ENCODE measurements around the gene PHOX2A.
"Not testable (repeated sequence)": the region's sequence is repeated elsewhere in the genome, so short reads cannot be mapped to it uniquely, and the experiment has no call there.

Gene PHOX2A

GRCh38 chr11:72216638-72217037, 27.3 kb downstream of the PHOX2A start, which contains the start of gene FOLR2:
Gene FOLR2 (plus strand): TSS chr11:72216794. CDS start chr11:72218585, 1,791 bp downstream.
- no peaks in the 10 kb centered on the region for H3K9me3 ChIP-seq (ENCODE audit: control insufficient read depth, low read length)
- H3K4me1 ChIP-seq (ENCODE audit: control insufficient read depth, insufficient read depth, low read length), result no peaks in the 10 kb centered on the region
- no peaks in the 10 kb centered on the region for H3K36me3 ChIP-seq (ENCODE audit: control insufficient read depth, insufficient read depth, low read length, severe bottlenecking)
- DNase-seq (ENCODE audit: low read depth), result no peak
- H3K9ac ChIP-seq (ENCODE audit: low read length), result no peak within 1 kb of the TSS
- H3K4me3 ChIP-seq (ENCODE audit: low read length), result no peak within 1 kb of the TSS
- H3K27me3 ChIP-seq (replicated peaks; ENCODE audit: control insufficient read depth, insufficient read depth, low read length), result peaks cover 11% of the 10 kb centered on the region

- Histone ChIP-seq H3K9me3 (ENCODE audit: control insufficient read depth, low read length) (peaks cover 14% of the 10 kb centered on the region), H3K4me3 (ENCODE audit: low read length) (no peak overlapping the region), H3K4me1 (ENCODE audit: control insufficient read depth, insufficient read depth, low read length) (no peaks in the 10 kb centered on the region), H3K9ac (ENCODE audit: low read length) (no peak overlapping the region), H3K27me3 (replicated peaks; ENCODE audit: control insufficient read depth, insufficient read depth, low read length) (no peaks in the 10 kb centered on the region), H3K36me3 (ENCODE audit: control insufficient read depth, insufficient read depth, low read length, severe bottlenecking) (no peaks in the 10 kb centered on the region)
- no peak for DNase-seq (ENCODE audit: low read depth)
These were observed 34.9 kb downstream of the PHOX2A start for GRCh38 chr11:72209101-72209500.

GRCh38 chr11:72208281-72208680, 35.7 kb downstream of the PHOX2A start:
- no peak overlapping the region for H3K4me3 ChIP-seq (ENCODE audit: low read length)
- DNase-seq (ENCODE audit: low read depth), result no peak

GRCh38 chr11:72206794-72207193, 37.2 kb downstream of the PHOX2A start:
- H3K27me3 ChIP-seq (replicated peaks; ENCODE audit: control insufficient read depth, insufficient read depth, low read length); H3K4me3 ChIP-seq (ENCODE audit: low read length); H3K9ac ChIP-seq (ENCODE audit: low read length); H3K36me3 ChIP-seq (ENCODE audit: control insufficient read depth, insufficient read depth, low read length, severe bottlenecking); DNase-seq (ENCODE audit: low read depth); H3K4me1 ChIP-seq (ENCODE audit: control insufficient read depth, insufficient read depth, low read length): not testable (repeated sequence)
- H3K9me3 ChIP-seq (ENCODE audit: control insufficient read depth, low read length), result peaks cover 14% of the 10 kb centered on the region

More at GRCh38 chr11:72208281-72208680, 35.7 kb downstream of the PHOX2A start:
- Histone ChIP-seq H3K9me3 (ENCODE audit: control insufficient read depth, low read length) (peaks cover 14% of the 10 kb centered on the region), H3K4me1 (ENCODE audit: control insufficient read depth, insufficient read depth, low read length) (no peaks in the 10 kb centered on the region), H3K9ac (ENCODE audit: low read length) (no peak overlapping the region), H3K36me3 (ENCODE audit: control insufficient read depth, insufficient read depth, low read length, severe bottlenecking) (no peaks in the 10 kb centered on the region), H3K27me3 (replicated peaks; ENCODE audit: control insufficient read depth, insufficient read depth, low read length) (no peaks in the 10 kb centered on the region)

GRCh38 chr11:72204886-72205285, 39.1 kb downstream of the PHOX2A start:
- DNase-seq (ENCODE audit: low read depth), result no peak

GRCh38 chr11:72203163-72203562, 40.8 kb downstream of the PHOX2A start:
- H3K9ac ChIP-seq (ENCODE audit: low read length), result no peak overlapping the region
- no peak overlapping the region for H3K4me3 ChIP-seq (ENCODE audit: low read length)
- H3K4me1 ChIP-seq (ENCODE audit: control insufficient read depth, insufficient read depth, low read length), result peaks cover 3% of the 10 kb centered on the region
- H3K9me3 ChIP-seq (ENCODE audit: control insufficient read depth, low read length), result no peaks in the 10 kb centered on the region
- H3K27me3 ChIP-seq (replicated peaks; ENCODE audit: control insufficient read depth, insufficient read depth, low read length), result peaks cover 3% of the 10 kb centered on the region
- H3K36me3 ChIP-seq (ENCODE audit: control insufficient read depth, insufficient read depth, low read length, severe bottlenecking), result no peaks in the 10 kb centered on the region
- DNase-seq (ENCODE audit: low read depth), result no peak

More at GRCh38 chr11:72204886-72205285, 39.1 kb downstream of the PHOX2A start:
- peaks cover 3% of the 10 kb centered on the region for H3K27me3 ChIP-seq (replicated peaks; ENCODE audit: control insufficient read depth, insufficient read depth, low read length)
- H3K36me3 ChIP-seq (ENCODE audit: control insufficient read depth, insufficient read depth, low read length, severe bottlenecking), result no peaks in the 10 kb centered on the region
- no peak overlapping the region for H3K9ac ChIP-seq (ENCODE audit: low read length)
- H3K4me1 ChIP-seq (ENCODE audit: control insufficient read depth, insufficient read depth, low read length), result no peaks in the 10 kb centered on the region
- no peak overlapping the region for H3K4me3 ChIP-seq (ENCODE audit: low read length)
- peaks cover 9% of the 10 kb centered on the region for H3K9me3 ChIP-seq (ENCODE audit: control insufficient read depth, low read length)

GRCh38 chr11:72202571-72202970, 41.4 kb downstream of the PHOX2A start:
- Histone ChIP-seq H3K4me3 (ENCODE audit: low read length) (no peak overlapping the region), H3K4me1 (ENCODE audit: control insufficient read depth, insufficient read depth, low read length) (peaks cover 3% of the 10 kb centered on the region), H3K9ac (ENCODE audit: low read length) (no peak overlapping the region), H3K36me3 (ENCODE audit: control insufficient read depth, insufficient read depth, low read length, severe bottlenecking) (no peaks in the 10 kb centered on the region), H3K9me3 (ENCODE audit: control insufficient read depth, low read length) (no peaks in the 10 kb centered on the region), H3K27me3 (replicated peaks; ENCODE audit: control insufficient read depth, insufficient read depth, low read length) (peaks cover 3% of the 10 kb centered on the region)
- DNase-seq (ENCODE audit: low read depth), result no peak

- H3K4me1 ChIP-seq (ENCODE audit: control insufficient read depth, insufficient read depth, low read length); DNase-seq (ENCODE audit: low read depth); H3K4me3 ChIP-seq (ENCODE audit: low read length); H3K9me3 ChIP-seq (ENCODE audit: control insufficient read depth, low read length); H3K27me3 ChIP-seq (replicated peaks; ENCODE audit: control insufficient read depth, insufficient read depth, low read length); H3K9ac ChIP-seq (ENCODE audit: low read length); H3K36me3 ChIP-seq (ENCODE audit: control insufficient read depth, insufficient read depth, low read length, severe bottlenecking): not testable (repeated sequence)
These were observed 42.5 kb downstream of the PHOX2A start for GRCh38 chr11:72201445-72201844.

GRCh38 chr11:72195518-72196270, 48.3 kb downstream of the PHOX2A start:
- no peaks in the 10 kb centered on the region for H3K9me3 ChIP-seq (ENCODE audit: control insufficient read depth, low read length)
- H3K36me3 ChIP-seq (ENCODE audit: control insufficient read depth, insufficient read depth, low read length, severe bottlenecking), result no peaks in the 10 kb centered on the region
- no peak overlapping the region for H3K9ac ChIP-seq (ENCODE audit: low read length)
- DNase-seq (ENCODE audit: low read depth), result no peak
- H3K27me3 ChIP-seq (replicated peaks; ENCODE audit: control insufficient read depth, insufficient read depth, low read length), result peaks cover 5% of the 10 kb centered on the region
- H3K4me1 ChIP-seq (ENCODE audit: control insufficient read depth, insufficient read depth, low read length), result peaks cover 3% of the 10 kb centered on the region
- H3K4me3 ChIP-seq (ENCODE audit: low read length), result no peak overlapping the region

- no peak within 1 kb of the TSS for H3K9ac ChIP-seq (ENCODE audit: low read length)
- no peaks in the 10 kb centered on the region for H3K9me3 ChIP-seq (ENCODE audit: control insufficient read depth, low read length)
- H3K4me1 ChIP-seq (ENCODE audit: control insufficient read depth, insufficient read depth, low read length), result no peaks in the 10 kb centered on the region
- no peaks in the 10 kb centered on the region for H3K36me3 ChIP-seq (ENCODE audit: control insufficient read depth, insufficient read depth, low read length, severe bottlenecking)
- H3K27me3 ChIP-seq (replicated peaks; ENCODE audit: control insufficient read depth, insufficient read depth, low read length), result peaks cover 9% of the 10 kb centered on the region
- H3K4me3 ChIP-seq (ENCODE audit: low read length), result no peak within 1 kb of the TSS
- no peak for DNase-seq (ENCODE audit: low read depth)
These were observed 52.0 kb downstream of the PHOX2A start, which contains the start of gene FOLR1 for GRCh38 chr11:72191961-72192381. Gene FOLR1 (plus strand): TSS chr11:72192140. CDS start chr11:72192174, 34 bp downstream.

GRCh38 chr11:72190631-72191071, 53.3 kb downstream of the PHOX2A start:
- no peak overlapping the region for H3K4me3 ChIP-seq (ENCODE audit: low read length)
- DNase-seq (ENCODE audit: low read depth), result no peak
- H3K9ac ChIP-seq (ENCODE audit: low read length), result no peak overlapping the region
- H3K9me3 ChIP-seq (ENCODE audit: control insufficient read depth, low read length), result no peaks in the 10 kb centered on the region
- no peaks in the 10 kb centered on the region for H3K4me1 ChIP-seq (ENCODE audit: control insufficient read depth, insufficient read depth, low read length)
- H3K36me3 ChIP-seq (ENCODE audit: control insufficient read depth, insufficient read depth, low read length, severe bottlenecking), result no peaks in the 10 kb centered on the region
- peaks cover 9% of the 10 kb centered on the region for H3K27me3 ChIP-seq (replicated peaks; ENCODE audit: control insufficient read depth, insufficient read depth, low read length)
